KBM-7 (cell line): ENCODE data around the gene PARD3.
A peak's percentile ranks its signal among the peaks of the same experiment; 100 is the strongest.

Experiments used
- DNase-seq: peaks from one replicate; pipeline ENCODE4 v3.0.0-alpha.2; 2015
- in situ Hi-C: fragments of 300-500 bp; cut with MboI; formaldehyde crosslinking; loops from 2 replicates; pipeline ENCODE4 v1.14.3; 2020; ENCODE audit warnings: low sequenced_read_pairs, low pct_unique_long_range_greater_than_20kb, mixed read lengths

PARD3 gene

DNA sequence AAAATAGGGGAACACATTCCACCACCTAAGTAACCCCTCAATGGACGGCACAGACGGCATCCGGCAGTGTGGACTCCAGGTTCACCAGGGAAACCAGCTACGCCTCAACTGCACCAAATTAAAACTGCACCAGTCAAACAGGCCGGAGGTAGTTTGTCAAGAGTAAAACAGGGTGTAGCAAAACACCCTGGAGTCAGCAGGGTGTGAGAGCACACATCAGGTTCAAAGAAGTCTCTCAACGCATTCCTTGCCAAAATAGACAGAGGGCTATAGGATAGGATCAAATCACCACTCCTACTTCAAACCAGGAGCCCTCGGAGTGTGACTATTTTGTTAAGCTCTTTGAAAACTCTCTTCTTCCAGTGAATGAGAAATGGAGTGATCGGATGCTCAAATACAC is 135.9 kb downstream of the PARD3 start:
- in situ Hi-C loops: no loop called here
- DNase-seq: no peak

DNA sequence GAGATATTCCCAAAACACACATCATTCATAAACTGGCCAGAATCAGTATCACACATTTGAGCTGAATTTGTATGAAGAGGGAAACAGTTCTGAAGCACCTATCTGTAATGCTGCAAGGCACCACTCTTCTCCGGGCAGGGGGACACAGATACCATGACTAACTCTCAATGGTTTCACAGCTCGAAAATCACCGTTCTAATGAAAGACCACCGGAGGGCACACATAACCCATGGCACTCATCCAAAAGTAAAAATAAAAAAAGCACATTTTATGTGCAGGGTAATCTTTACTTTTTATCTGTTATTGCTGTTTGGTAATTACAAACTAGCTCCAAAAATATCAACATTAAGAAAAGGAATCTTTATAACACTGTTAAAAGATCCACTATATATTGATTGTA is 137.5 kb downstream of the PARD3 start:
- in situ Hi-C loops: no loop called here
- no peak for DNase-seq

DNA sequence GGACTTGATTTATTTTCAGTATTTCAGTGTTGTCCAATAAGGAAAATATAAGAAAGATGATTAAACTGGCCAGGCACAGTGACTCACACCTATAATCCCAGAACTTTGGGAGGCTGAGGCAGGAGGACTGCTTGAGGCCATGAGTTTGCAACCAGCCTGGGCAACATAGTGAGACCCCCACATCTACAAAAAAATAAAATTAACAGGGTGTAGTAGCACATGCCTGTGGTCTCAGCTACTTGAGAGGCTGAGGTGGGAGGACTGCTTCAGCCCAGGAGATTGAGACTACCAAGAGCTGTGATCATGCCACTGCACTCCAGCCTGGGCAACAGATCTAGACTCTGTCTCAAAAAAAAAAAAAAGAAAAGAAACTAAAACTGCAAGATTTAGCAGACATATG is 138.0 kb downstream of the PARD3 start:
- no peak for DNase-seq
- in situ Hi-C loops: no loop called here

DNA sequence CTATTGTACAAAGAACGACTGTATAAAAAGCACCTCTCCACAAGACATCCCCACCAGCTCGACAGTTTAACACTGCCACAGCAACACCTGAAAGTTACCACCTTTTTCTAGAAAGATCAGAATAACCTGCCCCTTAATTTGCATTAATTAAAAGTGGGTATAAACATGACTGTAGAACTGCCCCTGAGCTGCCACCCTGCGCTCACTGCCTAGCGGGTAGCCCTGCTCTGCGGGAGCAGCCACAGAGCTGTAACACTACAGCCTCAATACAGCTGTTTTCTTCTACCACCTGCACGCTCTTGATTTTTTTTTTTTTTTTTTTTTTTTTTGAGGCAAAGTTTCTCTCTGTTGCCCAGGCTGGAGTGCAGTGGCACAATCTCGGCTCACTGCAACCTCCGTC is 140.9 kb downstream of the PARD3 start:
- in situ Hi-C loops: no loop called here
- DNase-seq: no peak

DNA sequence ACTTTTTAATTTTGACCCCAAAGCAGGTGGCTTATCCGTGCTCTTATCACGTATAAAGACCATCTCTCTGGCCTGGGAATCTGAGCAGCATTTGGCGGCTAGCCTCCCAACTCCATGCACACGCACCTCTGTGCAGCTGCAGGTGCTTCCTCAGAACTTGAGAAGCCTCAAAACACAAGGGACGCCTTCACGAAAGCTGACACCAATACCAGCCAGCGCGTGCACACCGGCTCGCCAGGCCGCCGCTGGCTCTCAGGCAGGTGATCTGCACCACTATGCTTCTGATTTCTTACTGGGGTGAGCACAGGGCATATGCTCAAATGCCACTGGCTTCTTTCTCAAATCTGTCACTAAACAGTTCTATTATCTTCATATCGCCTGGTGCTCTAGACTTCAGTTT is 145.0 kb downstream of the PARD3 start:
- no peak for DNase-seq
- in situ Hi-C loops: no loop called here

DNA sequence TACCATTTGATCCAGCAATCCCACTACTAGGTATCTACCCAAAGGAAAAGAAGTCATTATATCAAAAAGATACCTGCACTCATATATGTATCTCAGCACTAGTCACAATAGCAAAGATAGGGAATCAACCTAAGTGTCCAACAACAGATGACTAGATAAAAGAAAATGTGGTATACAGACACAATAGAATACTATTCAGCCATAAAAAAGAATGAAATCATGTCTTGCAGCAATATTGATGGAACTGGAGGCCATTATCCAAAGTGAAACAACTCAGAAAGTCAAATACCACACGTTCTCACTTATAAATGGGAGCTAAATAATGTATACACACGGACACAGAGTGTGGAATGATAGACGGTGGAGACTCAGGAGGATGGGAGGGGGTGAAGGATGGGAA is 146.0 kb downstream of the PARD3 start:
- no peak for DNase-seq
- in situ Hi-C loops: no loop called here

DNA sequence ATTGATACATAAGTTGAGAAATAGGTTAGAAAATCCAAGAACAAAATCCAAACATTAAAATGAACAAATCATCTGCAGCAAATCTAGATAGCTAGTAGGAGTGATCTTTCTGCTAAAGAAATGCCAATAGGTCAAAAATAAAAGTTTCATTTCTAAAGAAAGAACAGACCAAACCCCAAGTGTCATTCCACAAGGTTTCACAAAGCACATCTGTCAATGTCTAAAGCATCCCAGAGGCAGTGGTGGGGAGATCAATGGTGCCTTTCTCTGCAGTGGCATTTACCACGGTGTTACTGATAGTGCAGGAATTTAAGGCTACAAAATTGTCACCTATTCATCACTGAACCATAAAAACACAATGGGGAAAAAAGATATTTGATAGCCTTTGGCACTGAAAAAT is 147.9 kb downstream of the PARD3 start:
- DNase-seq: no peak
- in situ Hi-C loops: no loop called here

DNA sequence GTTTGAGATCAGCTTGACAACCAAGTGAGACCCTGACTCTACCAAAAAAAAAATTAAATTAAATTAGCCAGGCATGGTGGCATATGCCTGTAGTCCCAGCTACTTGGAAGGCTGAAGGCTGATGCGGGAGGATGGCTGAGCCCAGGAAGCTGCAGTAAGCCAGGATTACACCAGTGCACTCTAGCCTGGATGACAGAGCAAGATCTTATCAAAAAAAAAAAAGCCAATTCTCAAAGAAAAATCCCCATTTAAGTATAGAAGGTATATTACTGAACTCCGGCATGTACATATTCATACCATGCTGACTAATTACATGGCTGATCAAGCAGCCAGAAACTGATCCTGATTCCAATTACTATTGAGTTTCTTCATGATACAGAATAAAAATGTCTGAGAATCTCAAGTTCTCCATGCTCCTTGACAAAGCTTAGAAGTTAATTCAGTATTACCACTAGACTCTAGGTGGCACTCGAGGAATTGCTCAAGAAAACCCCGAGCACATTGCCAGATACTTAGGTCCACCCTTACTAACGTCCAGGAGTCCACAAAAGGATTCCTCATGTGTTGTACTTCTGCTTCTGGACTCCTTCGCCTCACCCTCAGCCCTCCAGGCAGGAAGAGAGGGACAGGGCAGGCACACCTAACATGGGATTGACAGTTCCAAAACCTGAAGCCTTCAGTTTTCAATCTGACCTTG is 148.9 kb downstream of the PARD3 start:
- in situ Hi-C loops: no loop called here
- peak; percentile 70 for DNase-seq

DNA sequence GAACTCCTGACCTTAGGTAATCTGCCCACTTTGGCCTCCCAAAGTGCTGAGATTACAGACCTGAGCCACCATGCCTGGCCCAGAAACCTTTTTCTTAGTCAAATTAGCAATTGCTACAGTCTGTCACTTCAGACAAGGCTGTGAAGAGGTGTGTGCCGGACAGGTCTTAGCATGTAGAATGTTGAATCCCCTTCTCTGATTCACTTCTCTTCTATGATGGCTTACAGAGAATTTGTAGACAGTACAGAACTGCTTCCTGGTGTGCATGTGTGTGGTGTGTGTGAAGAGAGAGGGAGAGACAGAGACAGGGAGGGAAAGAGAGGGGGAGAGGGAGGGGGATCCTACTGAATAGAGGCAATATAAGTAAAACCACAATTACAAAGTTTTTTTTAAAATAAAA is 150.4 kb downstream of the PARD3 start:
- DNase-seq: no peak
- in situ Hi-C loops: no loop called here

DNA sequence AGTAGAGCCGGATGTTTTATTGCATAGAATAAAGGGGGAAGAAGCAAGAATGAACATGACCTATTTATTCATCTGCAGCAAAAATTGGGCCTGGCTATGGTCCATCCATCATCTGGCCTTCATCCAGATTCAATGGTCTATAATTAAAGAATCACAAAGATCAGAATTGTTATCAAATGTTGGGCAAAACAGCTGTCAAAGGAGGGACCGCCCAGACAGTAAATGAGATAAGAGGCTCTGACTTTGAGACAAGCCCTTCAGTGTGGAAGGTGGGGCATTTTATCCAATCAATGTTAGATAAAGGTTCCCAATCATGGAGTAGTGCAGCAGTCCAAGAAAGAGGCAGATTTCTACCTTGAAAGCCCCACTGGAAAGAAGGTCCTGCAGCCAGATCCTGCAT is 153.5 kb downstream of the PARD3 start:
- in situ Hi-C loops: no loop called here
- no peak for DNase-seq

DNA sequence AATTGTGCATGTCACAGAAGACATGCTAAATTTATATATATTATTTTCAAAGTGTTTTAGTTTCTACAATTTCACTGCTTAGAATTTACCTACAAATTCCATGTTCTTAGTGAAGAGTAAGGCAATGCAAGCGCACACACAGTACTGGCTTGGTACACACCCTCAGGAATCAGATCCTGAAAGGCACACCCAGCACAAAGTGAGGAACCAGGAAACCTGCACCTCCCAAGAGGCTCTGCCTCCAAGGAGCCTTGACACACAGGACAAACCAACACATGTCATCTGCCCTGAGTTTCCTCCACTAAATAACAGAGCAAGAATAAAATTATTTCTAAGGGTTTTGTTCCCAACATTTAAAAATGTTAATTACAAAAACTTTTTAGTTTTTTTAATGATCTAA is 156.2 kb downstream of the PARD3 start:
- DNase-seq: no peak
- in situ Hi-C loops: no loop called here

DNA sequence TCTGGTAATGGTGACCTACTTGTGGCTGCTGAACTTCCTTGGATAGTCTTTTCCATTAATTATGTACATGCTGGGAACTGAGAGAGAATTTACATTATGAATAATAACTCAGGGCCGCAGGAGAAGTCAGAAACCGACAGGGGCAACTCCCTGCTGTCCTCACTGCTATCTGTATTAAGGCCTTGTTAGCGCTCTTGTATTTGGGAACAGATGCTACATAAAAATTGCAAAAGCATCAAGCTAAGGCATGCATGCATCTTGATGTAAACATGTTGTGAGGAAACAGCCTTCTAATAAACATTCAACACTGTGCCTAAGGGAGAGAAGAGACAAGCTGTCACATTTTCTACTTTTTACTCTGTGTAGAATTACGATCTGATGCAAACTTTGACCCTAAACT is 158.4 kb downstream of the PARD3 start:
- in situ Hi-C loops: no loop called here
- no peak for DNase-seq

DNA sequence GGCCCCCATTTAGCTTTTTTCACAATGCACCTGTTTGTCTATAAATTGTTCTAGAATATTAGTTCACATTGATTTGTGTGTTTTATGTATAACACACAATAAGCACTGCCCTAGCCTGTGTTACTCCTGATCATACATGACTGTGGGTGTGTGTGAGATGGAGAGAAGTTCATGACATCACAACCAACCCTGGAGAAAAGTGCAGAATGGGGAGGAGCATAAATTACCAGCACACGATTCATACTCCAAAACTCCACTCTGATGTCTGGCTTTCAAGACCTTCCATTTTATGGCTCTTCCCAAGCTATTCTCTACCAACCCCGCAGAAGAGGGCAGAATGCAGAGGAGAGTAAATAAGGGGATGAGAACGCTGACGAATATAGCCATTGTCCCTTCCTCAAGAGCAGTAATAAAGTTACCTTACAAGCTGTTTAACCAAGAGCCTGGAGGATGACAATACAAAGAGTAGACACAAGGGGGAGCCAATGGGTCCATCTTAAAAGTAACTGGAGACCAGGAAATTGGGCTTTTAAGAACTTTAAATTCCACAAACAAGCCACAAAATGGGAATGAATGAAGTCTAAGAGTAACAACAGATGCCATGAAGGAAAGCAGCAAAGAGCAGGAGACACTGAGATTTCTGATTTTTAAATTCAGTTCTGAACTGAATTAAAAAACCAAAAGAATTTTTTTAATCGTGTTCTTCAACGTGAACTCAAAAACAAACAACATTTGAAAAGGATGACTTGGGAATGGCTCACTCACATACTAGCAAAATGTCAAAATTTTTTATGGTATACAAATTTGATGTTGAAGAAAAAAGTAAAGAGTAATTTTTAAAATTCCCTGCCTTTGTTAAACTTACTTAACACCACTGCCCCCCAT is 159.6 kb downstream of the PARD3 start:
- in situ Hi-C loops: no loop called here
- peak; percentile 71 for DNase-seq

DNA sequence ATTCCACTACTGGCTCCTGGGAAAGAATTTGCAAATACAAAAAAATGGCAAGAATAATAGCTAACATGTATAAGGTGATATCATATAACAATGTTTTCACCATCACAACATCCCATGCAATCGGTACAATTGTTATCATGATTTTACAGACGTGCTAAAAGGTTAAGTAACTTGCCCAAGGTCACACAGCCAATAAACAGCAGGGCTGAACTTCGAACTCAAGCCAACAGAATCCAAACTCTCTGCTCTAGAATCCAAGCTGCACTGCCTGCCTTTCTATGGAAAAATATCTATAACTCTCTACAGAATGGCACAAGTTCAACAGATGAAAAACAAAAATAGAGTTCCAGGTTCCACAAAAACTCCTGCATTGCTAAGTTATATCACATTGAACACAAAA is 160.9 kb downstream of the PARD3 start:
- in situ Hi-C loops: no loop called here
- no peak for DNase-seq

DNA sequence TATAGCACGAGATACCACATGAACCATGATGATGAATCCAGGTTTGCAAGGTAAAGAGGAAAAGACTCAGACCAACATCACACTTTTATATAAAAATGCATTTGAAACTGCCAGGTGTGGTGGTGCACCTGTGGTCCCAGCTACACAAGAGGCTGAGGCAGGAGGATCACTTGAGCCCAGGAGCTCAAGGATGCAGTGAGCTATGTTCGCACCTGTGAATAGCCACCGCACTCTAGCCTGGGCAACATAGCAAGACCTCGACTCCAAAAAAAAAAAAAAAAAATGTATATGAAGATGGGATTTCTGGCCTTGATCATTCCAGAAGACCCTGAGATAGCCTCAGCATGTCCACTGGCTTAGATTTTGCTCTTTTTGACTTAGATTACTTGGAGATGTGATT is 161.6 kb downstream of the PARD3 start:
- in situ Hi-C loops: no loop called here
- DNase-seq: no peak

DNA sequence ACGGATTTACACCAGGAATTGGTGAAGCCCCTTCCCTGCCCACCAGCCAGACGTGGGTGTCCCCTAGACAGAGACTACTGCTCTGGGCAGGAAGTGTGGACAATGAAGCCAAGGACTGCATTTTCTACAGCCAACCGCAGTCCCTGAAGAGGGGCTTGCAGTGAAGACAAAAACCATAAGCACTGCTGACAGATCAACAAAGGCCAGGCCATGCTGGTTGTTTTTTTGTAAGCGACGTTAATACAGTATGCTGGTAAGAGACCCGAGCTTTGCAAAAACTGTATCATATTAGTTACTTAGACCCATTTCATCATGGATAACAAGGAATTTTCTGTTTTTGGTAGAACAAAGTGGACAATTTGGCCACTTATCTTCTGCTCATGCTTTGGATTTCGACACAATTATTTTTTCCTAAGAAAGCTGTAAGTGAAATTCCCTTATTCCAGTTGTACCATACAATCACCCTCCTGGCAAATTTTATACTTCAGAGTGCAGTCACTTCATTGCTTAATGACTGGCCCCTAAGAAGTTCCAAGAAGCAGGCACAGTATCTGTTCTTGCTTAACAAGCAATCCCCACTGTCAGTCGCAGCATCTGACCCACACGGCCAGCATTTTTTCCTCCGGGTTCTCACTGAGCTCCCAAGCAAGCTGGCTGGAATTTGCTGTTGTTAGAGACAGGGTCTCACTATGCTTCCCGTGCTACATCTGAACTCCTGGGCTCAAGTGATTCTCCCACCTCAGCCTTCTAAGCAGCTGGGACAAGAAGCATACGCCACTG is 163.5 kb downstream of the PARD3 start:
- no peak for DNase-seq
- in situ Hi-C loops: no loop called here

DNA sequence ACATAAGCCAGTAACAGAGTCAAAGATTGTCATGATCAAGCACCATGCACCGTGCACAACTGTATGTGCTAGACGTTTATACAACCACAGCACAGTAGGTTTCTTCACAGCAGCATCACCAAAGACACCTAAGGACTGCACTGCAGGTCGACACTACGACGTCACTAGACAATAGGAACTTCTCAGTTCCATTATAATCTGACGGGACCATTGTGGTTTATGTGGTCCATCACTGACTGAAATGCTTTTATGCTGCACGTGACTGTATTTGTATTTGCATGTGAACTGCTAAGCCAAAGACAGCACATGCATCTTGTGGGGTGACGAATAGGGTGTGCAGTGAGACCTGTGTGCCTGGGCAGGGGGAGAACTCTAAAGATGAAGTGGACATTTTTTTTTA is 164.9 kb downstream of the PARD3 start:
- in situ Hi-C loops: no loop called here
- DNase-seq: peak; percentile 32

DNA sequence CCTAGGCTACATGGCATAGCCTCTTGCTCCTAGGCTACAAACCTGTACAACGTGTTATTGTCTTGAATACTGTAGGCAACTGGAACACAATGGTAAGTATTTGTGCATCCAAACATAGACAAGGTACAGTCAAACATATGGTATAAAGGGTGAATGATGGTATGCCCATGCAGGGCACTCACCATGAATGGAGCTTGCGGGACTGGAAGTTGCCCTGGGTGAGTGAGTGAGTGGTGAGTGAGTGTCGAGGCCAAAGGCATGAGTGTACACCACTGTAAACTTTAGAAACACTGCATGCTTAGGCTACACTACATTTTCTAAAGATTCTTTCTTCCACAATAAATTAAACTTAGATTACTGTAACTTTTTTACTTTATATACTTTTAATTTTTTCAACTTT is 165.7 kb downstream of the PARD3 start:
- no peak for DNase-seq
- in situ Hi-C loops: loop anchor here (25.0 kb wide), 1 partner anchor 1312 kb away; the partner anchor contains the start of gene NRP1

DNA sequence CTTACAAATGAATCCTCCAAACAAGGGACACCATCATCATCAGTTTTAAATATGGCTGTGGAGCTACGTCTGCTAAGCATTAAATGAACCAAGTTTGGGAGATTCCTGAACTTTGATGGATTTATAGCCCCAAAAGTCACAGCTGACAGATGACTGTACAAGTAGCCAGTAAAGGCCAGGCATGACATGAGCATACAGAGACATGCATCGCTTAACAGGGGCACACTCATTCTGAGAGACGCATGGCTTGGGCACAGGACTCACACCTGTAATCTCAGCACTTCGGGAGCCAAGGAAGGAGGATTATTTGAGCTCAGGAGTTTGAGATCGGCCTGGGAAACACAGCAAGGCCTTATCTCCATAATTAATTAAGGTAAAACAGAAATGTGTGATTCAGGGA is 166.2 kb downstream of the PARD3 start:
- in situ Hi-C loops: loop anchor here (25.0 kb wide), 1 partner anchor 1312 kb away; the partner anchor contains the start of gene NRP1
- no peak for DNase-seq
